Measurements from ENCODE around the gene DYNLL1.

GRCh38 chr12:120534203-120534702 is 38.3 kb downstream of the DYNLL1 start, which contains the start of gene RNF10:
- TF ChIP-seq CTCF (IDR thresholded peaks at IDR 0.05) (peak in 1 of 4 experiments; percentile 11), POLR2A (IDR thresholded peaks at IDR 0.05) (peak; percentile 97)
